ENCODE measurements around the gene TADA1. TPM values are rescaled to one million over a fixed set of nuclear protein-coding genes. Genes with fewer than 3 reads are reported as not detected.

The TADA1 gene
- total RNA-seq, 1 donor from 2014 or later = 15.3 TPM

DNA sequence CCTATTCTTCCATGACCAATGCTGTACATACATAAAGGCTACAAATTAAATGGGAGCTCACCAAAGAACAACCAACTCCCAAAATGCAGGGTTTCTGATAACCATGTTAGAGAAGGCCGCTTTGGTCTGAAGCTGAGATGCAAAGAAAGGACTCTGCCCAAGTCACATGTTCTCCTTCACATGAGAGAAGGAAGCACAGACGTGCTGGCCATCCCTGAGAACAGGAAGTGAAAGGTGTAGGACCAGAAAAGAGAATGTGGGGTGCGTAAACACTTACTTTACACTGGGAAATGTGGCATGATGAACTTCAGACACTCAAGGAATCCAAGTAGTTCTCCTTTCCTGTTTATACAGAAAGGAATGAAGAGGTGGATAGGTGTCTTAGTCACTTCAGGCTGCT is 31.7 kb upstream of the TADA1 start:
- intact Hi-C loops (cut with micrococcal nuclease) = loop anchor here (2.0 to 5.0 kb wide), 2 partner anchors 31 to 315 kb away; partner anchors contain the start of genes POU2F1 and TADA1
- H3K36me3 Mint-ChIP-seq (ENCODE audit: low read depth) = peaks cover 4% of the 10 kb centered on the region

DNA sequence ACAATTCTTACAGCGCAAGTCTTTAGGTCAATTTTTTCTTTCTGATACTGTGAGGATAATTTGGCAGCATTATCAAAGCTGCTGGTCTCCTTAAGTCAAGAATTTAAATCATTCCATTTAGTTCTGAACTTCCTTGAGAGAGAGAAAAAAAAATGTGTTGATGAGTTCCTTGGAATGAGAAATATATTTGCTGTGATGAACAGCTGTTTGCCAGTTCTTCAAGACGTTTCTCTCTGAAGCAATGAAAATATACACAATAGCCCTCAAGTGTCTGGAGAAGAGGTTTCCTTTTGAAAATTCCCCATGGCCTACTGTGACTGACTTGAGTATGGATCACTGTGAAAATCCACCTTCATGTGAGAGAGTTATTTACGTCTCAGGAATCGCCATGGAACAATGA is 31.0 kb upstream of the TADA1 start:
- Mint-ChIP-seq H3K4me3 (ENCODE audit: low read depth) (no peak overlapping the region), H3K9me3 (peaks cover 10% of the 10 kb centered on the region), H3K4me1 (ENCODE audit: low read depth) (peaks cover 41% of the 10 kb centered on the region), H3K27me3 (ENCODE audit: low read depth) (peaks cover 12% of the 10 kb centered on the region), H3K36me3 (ENCODE audit: low read depth) (peaks cover 2% of the 10 kb centered on the region), H3K27ac (no peak overlapping the region)
- intact Hi-C loops (cut with micrococcal nuclease) = loop anchor here (2.0 to 5.0 kb wide), 2 partner anchors 30 to 315 kb away; partner anchors contain the start of genes POU2F1 and TADA1
- no peak for DNase-seq (ENCODE audit: low spot score)

More for the DNA sequence above, 31.7 kb upstream of the TADA1 start:
- H3K27ac Mint-ChIP-seq = no peak overlapping the region
- peaks cover 39% of the 10 kb centered on the region for H3K4me1 Mint-ChIP-seq (ENCODE audit: low read depth)
- DNase-seq (ENCODE audit: low spot score) = no peak
- H3K4me3 Mint-ChIP-seq (ENCODE audit: low read depth) = no peak overlapping the region
- H3K9me3 Mint-ChIP-seq = peaks cover 10% of the 10 kb centered on the region
- peaks cover 9% of the 10 kb centered on the region for H3K27me3 Mint-ChIP-seq (ENCODE audit: low read depth)

DNA sequence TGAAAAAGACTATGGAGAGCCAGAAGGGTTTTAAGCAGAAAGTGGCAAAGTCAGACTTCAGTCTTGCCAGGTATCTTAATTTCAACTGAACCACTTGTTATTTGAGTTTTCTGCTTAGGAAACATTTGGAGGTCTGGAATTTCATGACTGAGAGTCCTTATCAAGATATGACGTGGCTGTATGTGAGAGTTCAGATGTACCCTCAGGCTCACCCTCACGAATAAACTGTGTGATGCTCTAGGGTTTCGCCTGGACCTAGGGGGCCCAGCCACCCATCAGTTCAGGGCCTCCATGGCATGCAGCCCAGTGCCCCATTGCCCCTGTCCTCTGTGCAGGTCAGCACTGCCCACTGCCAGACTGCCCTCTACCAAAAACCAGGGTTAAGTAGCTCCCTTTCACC is 30.6 kb upstream of the TADA1 start:
- H3K36me3 Mint-ChIP-seq (ENCODE audit: low read depth) = peaks cover 2% of the 10 kb centered on the region
- H3K4me3 Mint-ChIP-seq (ENCODE audit: low read depth) = no peak overlapping the region
- peaks cover 7% of the 10 kb centered on the region for H3K9me3 Mint-ChIP-seq
- no peak overlapping the region for H3K27ac Mint-ChIP-seq
- no peak for DNase-seq (ENCODE audit: low spot score)
- peaks cover 42% of the 10 kb centered on the region for H3K4me1 Mint-ChIP-seq (ENCODE audit: low read depth)
- H3K27me3 Mint-ChIP-seq (ENCODE audit: low read depth) = peaks cover 12% of the 10 kb centered on the region
- intact Hi-C loops (cut with micrococcal nuclease) = loop anchor here (2.0 to 5.0 kb wide), 2 partner anchors 30 to 316 kb away; partner anchors contain the start of genes POU2F1 and TADA1

DNA sequence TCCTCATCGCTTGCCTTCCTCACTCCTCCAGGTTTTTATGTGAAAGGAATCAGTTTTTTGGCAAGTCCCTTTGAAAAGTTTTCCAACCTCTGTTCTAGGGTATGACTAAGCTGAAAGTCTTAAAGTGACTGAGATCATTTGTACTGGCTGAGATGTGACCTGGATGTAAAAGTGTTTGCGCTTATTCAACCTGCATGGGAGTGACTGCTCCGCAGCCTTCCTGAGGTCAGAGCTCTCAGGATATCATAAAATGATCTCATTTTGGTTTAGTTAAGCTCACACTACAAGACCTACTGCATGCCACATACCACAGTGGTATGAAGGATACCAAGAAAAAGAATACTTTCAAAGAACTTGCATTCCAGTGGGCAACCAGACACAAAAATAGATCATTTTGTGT is 29.8 kb upstream of the TADA1 start:
- H3K4me1 Mint-ChIP-seq (ENCODE audit: low read depth) = peaks cover 41% of the 10 kb centered on the region
- intact Hi-C loops (cut with micrococcal nuclease) = loop anchor here (2.0 to 5.0 kb wide), 2 partner anchors 29 to 316 kb away; partner anchors contain the start of genes POU2F1 and TADA1
- peaks cover 13% of the 10 kb centered on the region for H3K27me3 Mint-ChIP-seq (ENCODE audit: low read depth)
- peak overlapping the region; percentile 56 for H3K27ac Mint-ChIP-seq
- peaks cover 2% of the 10 kb centered on the region for H3K36me3 Mint-ChIP-seq (ENCODE audit: low read depth)
- no peak for DNase-seq (ENCODE audit: low spot score)
- H3K4me3 Mint-ChIP-seq (ENCODE audit: low read depth) = no peak overlapping the region
- no peaks in the 10 kb centered on the region for H3K9me3 Mint-ChIP-seq

DNA sequence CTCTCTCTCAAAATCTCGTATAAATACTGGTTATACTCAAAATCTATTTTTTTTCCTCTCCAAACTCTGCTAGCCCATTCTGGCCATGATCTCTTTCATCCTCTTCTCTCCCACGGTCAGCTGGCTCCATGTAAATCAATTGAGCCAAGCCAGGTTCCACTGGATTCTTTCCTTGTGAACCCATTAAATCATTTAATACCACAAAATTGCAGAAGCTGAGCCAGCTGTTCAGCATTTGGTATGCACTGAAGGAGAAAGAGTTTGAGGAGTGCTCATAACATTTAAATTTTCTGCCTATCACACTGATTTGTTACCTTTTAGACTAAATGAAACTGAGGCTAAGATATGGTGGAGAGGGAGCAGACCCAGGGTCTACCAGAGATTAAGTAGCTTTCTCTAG is 29.1 kb upstream of the TADA1 start:
- no peak for DNase-seq (ENCODE audit: low spot score)
- H3K27ac Mint-ChIP-seq = peak overlapping the region; percentile 56
- H3K4me1 Mint-ChIP-seq (ENCODE audit: low read depth) = peaks cover 36% of the 10 kb centered on the region
- intact Hi-C loops (cut with micrococcal nuclease) = loop anchor here (5.0 kb wide), 1 partner anchor 317 kb away; the partner anchor contains the start of gene POU2F1
- no peaks in the 10 kb centered on the region for H3K9me3 Mint-ChIP-seq
- H3K36me3 Mint-ChIP-seq (ENCODE audit: low read depth) = peaks cover 2% of the 10 kb centered on the region
- no peak overlapping the region for H3K4me3 Mint-ChIP-seq (ENCODE audit: low read depth)
- peaks cover 15% of the 10 kb centered on the region for H3K27me3 Mint-ChIP-seq (ENCODE audit: low read depth)

DNA sequence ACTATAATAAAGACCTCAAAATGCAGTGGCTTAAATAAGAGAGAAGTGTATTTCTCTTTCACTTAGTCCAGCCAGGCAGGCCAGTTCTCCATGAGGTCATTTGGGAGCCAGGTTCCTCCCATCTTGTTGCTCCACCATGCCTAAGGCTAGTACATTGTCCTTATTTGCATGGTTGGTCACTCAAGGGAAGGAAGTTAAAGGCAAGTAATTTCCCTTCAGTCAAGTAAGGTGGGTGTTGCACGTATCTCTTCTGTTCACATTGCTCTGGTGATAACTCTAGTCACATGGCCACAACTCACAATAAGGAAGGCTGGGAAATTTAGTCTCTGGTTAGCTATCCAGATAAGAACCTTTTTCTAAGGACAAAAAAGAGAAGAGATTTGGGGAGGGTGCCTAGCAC is 27.2 kb upstream of the TADA1 start:
- H3K36me3 Mint-ChIP-seq (ENCODE audit: low read depth) = peaks cover 2% of the 10 kb centered on the region
- intact Hi-C loops (cut with micrococcal nuclease) = no loop called here
- peaks cover 4% of the 10 kb centered on the region for H3K9me3 Mint-ChIP-seq
- H3K4me3 Mint-ChIP-seq (ENCODE audit: low read depth) = no peak overlapping the region
- no peak overlapping the region for H3K27ac Mint-ChIP-seq
- no peak for DNase-seq (ENCODE audit: low spot score)
- peaks cover 36% of the 10 kb centered on the region for H3K4me1 Mint-ChIP-seq (ENCODE audit: low read depth)
- peaks cover 24% of the 10 kb centered on the region for H3K27me3 Mint-ChIP-seq (ENCODE audit: low read depth)

DNA sequence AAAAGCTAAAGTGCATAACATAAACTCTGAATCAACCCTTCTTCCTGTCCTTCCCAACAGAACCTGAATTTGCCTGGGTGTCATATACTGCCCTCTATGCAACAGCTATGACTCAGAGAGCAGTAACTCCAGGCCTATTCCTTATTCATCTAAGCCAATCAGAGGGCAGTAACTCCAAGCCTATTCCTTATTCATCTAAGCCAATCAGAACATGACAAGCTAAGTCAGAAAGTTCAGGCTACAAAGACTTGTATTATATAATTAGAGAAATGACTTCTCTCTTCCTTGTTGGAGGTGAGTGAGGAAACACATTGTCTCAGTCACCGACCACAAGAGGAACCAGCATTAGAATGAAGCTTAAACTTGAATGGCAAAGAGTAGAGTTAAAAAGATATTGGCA is 26.2 kb upstream of the TADA1 start:
- H3K4me1 Mint-ChIP-seq (ENCODE audit: low read depth) = peaks cover 30% of the 10 kb centered on the region
- H3K27ac Mint-ChIP-seq = no peak overlapping the region
- H3K27me3 Mint-ChIP-seq (ENCODE audit: low read depth) = peaks cover 27% of the 10 kb centered on the region
- DNase-seq (ENCODE audit: low spot score) = no peak
- H3K36me3 Mint-ChIP-seq (ENCODE audit: low read depth) = peaks cover 2% of the 10 kb centered on the region
- peaks cover 14% of the 10 kb centered on the region for H3K9me3 Mint-ChIP-seq
- no peak overlapping the region for H3K4me3 Mint-ChIP-seq (ENCODE audit: low read depth)
- intact Hi-C loops (cut with micrococcal nuclease) = no loop called here

DNA sequence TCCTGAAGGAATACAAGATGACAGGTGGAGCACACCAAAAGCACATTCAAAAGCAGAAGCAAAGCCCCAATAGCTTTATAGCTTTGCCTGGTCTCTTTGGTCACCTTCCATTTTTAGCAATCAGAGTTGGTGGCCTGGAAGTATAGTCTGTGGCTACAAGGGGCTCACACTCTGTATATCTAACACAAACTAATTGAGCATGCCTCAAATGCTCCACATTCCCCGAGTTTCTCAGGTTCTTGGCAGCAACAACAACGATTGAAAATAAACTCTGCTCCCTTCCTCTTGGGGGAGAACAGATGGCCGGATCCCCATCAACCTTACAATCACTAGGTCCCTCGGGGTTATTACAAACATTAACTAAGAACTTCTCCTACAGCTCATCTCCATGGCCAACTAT is 24.9 kb upstream of the TADA1 start:
- Mint-ChIP-seq H3K4me3 (ENCODE audit: low read depth) (no peak overlapping the region), H3K27me3 (ENCODE audit: low read depth) (peaks cover 30% of the 10 kb centered on the region), H3K36me3 (ENCODE audit: low read depth) (no peaks in the 10 kb centered on the region), H3K9me3 (peaks cover 22% of the 10 kb centered on the region), H3K4me1 (ENCODE audit: low read depth) (peaks cover 21% of the 10 kb centered on the region), H3K27ac (no peak overlapping the region)
- intact Hi-C loops (cut with micrococcal nuclease) = no loop called here
- no peak for DNase-seq (ENCODE audit: low spot score)

DNA sequence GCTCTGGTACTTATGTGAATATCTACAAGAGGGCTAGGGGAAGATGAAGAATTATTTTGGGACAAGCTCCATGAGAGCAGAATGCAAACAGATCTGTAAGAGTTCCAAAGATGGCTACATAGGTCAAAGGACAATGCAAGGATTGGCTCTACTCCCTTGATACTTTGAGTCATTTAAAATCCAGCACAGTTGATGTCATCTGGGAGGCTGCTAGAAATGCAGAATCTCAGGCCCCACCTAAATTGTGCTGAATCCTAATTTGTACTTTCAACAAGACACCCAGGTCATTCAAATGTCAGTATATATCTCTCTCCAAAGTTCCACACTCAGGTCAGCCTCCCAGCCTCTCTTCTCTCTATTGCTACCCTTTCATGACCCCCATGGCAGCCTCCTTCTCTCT is 23.7 kb upstream of the TADA1 start:
- Mint-ChIP-seq H3K27me3 (ENCODE audit: low read depth) (peaks cover 32% of the 10 kb centered on the region), H3K4me1 (ENCODE audit: low read depth) (peaks cover 11% of the 10 kb centered on the region), H3K36me3 (ENCODE audit: low read depth) (no peaks in the 10 kb centered on the region), H3K27ac (no peak overlapping the region), H3K9me3 (peaks cover 25% of the 10 kb centered on the region), H3K4me3 (ENCODE audit: low read depth) (no peak overlapping the region)
- DNase-seq (ENCODE audit: low spot score) = no peak
- intact Hi-C loops (cut with micrococcal nuclease) = no loop called here

DNA sequence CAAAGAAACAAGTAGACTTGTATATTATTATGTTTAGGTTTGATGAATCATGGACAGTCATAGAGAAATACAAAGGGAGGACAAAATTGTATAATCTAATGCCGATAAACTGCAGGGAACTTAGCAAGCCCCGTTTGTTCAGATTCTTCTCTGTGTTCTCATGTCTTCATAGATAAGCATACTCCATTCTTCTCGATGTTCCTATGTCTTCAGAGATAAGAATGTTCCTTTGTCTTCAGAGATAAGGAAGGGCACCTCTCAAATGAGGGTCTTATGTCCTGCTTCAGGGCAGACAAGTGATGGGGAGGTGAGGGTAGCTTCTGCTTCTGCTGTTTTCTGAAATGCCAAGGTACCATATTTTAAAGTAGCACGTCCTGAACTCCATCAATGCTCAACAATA is 19.7 kb upstream of the TADA1 start:
- H3K4me3 Mint-ChIP-seq (ENCODE audit: low read depth) = no peak overlapping the region
- H3K4me1 Mint-ChIP-seq (ENCODE audit: low read depth) = no peaks in the 10 kb centered on the region
- H3K36me3 Mint-ChIP-seq (ENCODE audit: low read depth) = no peaks in the 10 kb centered on the region
- no peak overlapping the region for H3K27ac Mint-ChIP-seq
- no peak for DNase-seq (ENCODE audit: low spot score)
- peaks cover 50% of the 10 kb centered on the region for H3K27me3 Mint-ChIP-seq (ENCODE audit: low read depth)
- intact Hi-C loops (cut with micrococcal nuclease) = no loop called here
- H3K9me3 Mint-ChIP-seq = peaks cover 25% of the 10 kb centered on the region

DNA sequence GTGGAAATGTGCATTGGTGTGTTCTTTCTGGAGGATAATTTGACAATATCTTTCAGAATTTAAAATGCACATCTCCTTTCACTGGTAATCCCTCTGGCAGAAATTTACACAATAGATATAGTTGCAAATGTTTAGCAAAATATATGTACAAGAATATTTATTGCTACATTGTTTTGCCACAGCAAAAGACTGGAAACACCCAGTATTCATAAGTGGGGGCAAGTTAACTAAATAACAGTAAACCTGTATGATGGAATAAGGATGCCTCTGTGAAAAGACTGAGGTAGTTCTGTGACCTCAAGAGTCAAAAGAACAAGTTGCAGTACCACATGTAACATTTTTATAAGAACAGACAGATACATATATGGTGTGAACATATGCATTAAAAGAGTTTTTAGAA is 13.7 kb upstream of the TADA1 start:
- no peak overlapping the region for H3K4me3 Mint-ChIP-seq (ENCODE audit: low read depth)
- H3K36me3 Mint-ChIP-seq (ENCODE audit: low read depth) = no peaks in the 10 kb centered on the region
- no peak overlapping the region for H3K27ac Mint-ChIP-seq
- no peaks in the 10 kb centered on the region for H3K9me3 Mint-ChIP-seq
- peaks cover 51% of the 10 kb centered on the region for H3K27me3 Mint-ChIP-seq (ENCODE audit: low read depth)
- peaks cover 11% of the 10 kb centered on the region for H3K4me1 Mint-ChIP-seq (ENCODE audit: low read depth)
- DNase-seq (ENCODE audit: low spot score) = no peak
- intact Hi-C loops (cut with micrococcal nuclease) = no loop called here

DNA sequence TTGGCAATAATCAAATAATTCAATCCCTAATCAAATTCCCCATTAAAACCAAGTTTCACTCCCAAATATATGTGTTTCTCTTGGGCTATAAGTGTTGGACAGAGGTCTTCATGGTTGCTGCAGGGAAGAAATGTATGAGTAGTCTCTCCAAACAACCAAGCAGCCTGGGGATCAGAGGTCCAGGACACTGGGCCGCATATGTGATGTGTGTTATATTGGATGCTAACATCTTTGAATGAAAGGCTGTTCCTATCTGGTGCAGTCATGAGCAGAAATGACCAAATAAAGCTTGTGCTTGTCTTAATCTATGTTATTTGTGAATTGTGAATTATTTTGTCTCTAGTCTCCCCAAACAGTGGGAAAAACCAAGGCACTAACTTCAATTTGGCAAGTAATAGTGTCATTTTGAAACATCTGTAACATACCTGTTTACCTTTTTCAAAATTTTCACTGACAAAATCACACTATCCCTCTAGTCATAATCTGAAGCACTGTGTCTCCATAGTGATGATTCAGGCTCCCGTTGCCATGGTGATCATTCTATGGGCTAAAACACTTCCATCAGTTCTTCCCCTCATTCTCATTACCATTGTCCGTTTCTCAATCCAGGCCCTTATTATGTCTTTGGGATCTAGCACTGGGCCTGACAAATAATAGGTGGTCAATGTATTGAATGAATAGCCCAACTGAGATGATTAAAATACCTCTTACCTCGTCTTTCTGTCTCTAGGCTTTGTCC is 12.5 kb upstream of the TADA1 start:
- no peak for DNase-seq (ENCODE audit: low spot score)
- no peaks in the 10 kb centered on the region for H3K9me3 Mint-ChIP-seq
- peaks cover 18% of the 10 kb centered on the region for H3K4me1 Mint-ChIP-seq (ENCODE audit: low read depth)
- H3K36me3 Mint-ChIP-seq (ENCODE audit: low read depth) = no peaks in the 10 kb centered on the region
- H3K4me3 Mint-ChIP-seq (ENCODE audit: low read depth) = no peak overlapping the region
- intact Hi-C loops (cut with micrococcal nuclease) = no loop called here
- peaks cover 49% of the 10 kb centered on the region for H3K27me3 Mint-ChIP-seq (ENCODE audit: low read depth)
- no peak overlapping the region for H3K27ac Mint-ChIP-seq

DNA sequence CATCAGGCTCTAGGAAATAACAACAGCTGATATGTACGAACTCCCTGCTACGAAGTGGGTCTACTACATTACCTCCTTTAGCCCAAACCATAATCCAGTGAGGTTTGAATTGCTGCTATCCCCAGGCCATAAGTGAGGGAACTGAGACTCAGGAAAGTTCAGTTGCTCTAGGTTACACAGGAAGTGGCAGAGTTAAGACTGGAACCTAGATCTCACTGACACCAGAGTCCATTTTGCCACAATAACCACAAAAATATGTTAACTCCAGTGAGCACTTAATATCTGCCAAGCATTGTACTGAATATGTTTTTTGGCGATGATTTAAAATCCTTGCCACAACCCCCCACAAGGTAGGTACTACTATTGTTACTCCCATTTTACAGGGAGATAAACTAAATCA is 8.9 kb upstream of the TADA1 start:
- no peak for DNase-seq (ENCODE audit: low spot score)
- Mint-ChIP-seq H3K4me3 (ENCODE audit: low read depth) (no peak overlapping the region), H3K36me3 (ENCODE audit: low read depth) (no peaks in the 10 kb centered on the region), H3K27ac (no peak overlapping the region), H3K4me1 (ENCODE audit: low read depth) (peaks cover 16% of the 10 kb centered on the region), H3K9me3 (no peaks in the 10 kb centered on the region), H3K27me3 (ENCODE audit: low read depth) (peaks cover 39% of the 10 kb centered on the region)
- intact Hi-C loops (cut with micrococcal nuclease) = no loop called here

Measured in activated T-helper 2 cell treated with anti-CD3 and anti-CD28 coated beads, Interferon-gamma antibody, Interleukin-2, Interleukin-4, amounts not matched to agents 10 μg/mL and 5 μg/mL and 100 μg/mL, durations not matched to agents 14 hours and 24 hours and 36 hours (primary cell).